H1 (cell line): ENCODE results near the gene ANKRD31. TPM values are rescaled to one million over a fixed set of nuclear protein-coding genes. Genes with fewer than 3 reads are reported as not detected.

ENCODE experiments used
- CHD7 ChIP-seq: fragments of 300-600 bp; sonication (generic); IDR thresholded peaks from 2 replicates; pipeline ENCODE4 v1.7.1; 2012; ENCODE audit warnings: low read length, moderate library complexity, mild to moderate bottlenecking, inconsistent platforms; ENCODE audit not compliant: insufficient replicate concordance
- CREB1 ChIP-seq: IDR thresholded peaks from 2 replicates; pipeline ENCODE4 v1.6.1; 2012; ENCODE audit warnings: inconsistent platforms
- RBBP5 ChIP-seq: IDR thresholded peaks from 2 replicates; pipeline ENCODE4 v1.7.1; 2012; ENCODE audit warnings: low read depth, mild to moderate bottlenecking, inconsistent platforms, low read length, moderate library complexity, borderline replicate concordance
- SP1 ChIP-seq: IDR thresholded peaks from 2 replicates; pipeline ENCODE4 v1.6.1; 2011; ENCODE audit warnings: low read depth, low read length
- polyA plus RNA-seq, 7 experiments: library from polyadenylated mRNA; depleted of rRNA in 3 of 7; stranded (reverse) in 5 of 7; unstranded in 2 of 7; fragments of >200 nt in 5 of 7; fragments of 200-250 nt in 2 of 7; gene quantifications; 1 replicate in 5 of 7; 2 replicates in 1 of 7; 4 replicates in 1 of 7; pipeline versions ENCODE4 v1.2.1 to v1.2.3, GENCODE V29; 2011 to 2013; ENCODE audit warnings: missing spikeins in 2 of 7, mixed read lengths in 2 of 7
- total RNA-seq: library from RNA; stranded (reverse); fragmentation: NEBNext Ultra II Directional; extraction: Animal tissue kit (Norgen Biotek cat#: 25700); gene quantifications from 2 replicates; pipeline ENCODE4 v1.2.1, GENCODE V29; 2021

The ANKRD31 gene
- total and polyA plus RNA-seq, 2 of the 8 experiments (the other 6 are each of a cell fraction or from before 2014, with no cell fraction given): 0.05 to 0.06 TPM

GRCh38 chr5:75192264-75192663 is 44.4 kb downstream of the ANKRD31 start (continued):
- TF ChIP-seq CHD7 (no peak), RBBP5 (no peak), CREB1 (no peak), SP1 (no peak)
